ENCODE measurements around the gene PIP4K2A.

PIP4K2A gene

DNA sequence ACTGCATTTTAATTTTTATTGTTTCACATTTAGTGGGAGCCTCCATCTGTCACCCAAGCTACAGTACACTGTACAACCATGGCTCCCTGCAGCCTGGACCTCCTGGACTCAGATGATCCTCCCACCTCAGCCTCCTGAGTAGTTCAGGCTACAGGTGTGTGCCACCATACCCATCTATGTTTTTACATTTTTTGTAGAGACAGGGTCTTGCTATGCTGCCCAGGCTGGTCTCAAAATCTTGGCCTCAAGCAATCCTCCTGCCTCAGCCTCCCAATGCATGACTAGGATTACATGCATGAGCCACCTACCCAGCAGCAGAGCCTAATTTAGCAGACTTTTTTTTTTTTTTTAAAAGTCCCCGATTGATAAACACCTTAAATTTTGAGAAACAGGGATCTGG is 5.6 kb downstream of the PIP4K2A start:
- TF ChIP-seq BACH2 (CRISPR knock-in tag; IDR thresholded peaks at IDR 0.05; ENCODE audit: borderline replicate concordance) (no peak), PATZ1 (CRISPR knock-in tag; IDR thresholded peaks at IDR 0.05; ENCODE audit: borderline replicate concordance) (no peak), ZNF565 (CRISPR knock-in tag; conservative IDR thresholded peaks at IDR 0.05; ENCODE audit: low read depth) (no peak), SNAI2 (CRISPR knock-in tag; IDR thresholded peaks at IDR 0.05) (no peak), ZNF70 (CRISPR knock-in tag; IDR thresholded peaks at IDR 0.05) (no peak), ISL1 (CRISPR knock-in tag; IDR thresholded peaks at IDR 0.05) (no peak), CSRNP3 (CRISPR knock-in tag; IDR thresholded peaks at IDR 0.05) (no peak), RARB (CRISPR knock-in tag; IDR thresholded peaks at IDR 0.05) (no peak)
- TF ChIP-seq, protein P1, sequence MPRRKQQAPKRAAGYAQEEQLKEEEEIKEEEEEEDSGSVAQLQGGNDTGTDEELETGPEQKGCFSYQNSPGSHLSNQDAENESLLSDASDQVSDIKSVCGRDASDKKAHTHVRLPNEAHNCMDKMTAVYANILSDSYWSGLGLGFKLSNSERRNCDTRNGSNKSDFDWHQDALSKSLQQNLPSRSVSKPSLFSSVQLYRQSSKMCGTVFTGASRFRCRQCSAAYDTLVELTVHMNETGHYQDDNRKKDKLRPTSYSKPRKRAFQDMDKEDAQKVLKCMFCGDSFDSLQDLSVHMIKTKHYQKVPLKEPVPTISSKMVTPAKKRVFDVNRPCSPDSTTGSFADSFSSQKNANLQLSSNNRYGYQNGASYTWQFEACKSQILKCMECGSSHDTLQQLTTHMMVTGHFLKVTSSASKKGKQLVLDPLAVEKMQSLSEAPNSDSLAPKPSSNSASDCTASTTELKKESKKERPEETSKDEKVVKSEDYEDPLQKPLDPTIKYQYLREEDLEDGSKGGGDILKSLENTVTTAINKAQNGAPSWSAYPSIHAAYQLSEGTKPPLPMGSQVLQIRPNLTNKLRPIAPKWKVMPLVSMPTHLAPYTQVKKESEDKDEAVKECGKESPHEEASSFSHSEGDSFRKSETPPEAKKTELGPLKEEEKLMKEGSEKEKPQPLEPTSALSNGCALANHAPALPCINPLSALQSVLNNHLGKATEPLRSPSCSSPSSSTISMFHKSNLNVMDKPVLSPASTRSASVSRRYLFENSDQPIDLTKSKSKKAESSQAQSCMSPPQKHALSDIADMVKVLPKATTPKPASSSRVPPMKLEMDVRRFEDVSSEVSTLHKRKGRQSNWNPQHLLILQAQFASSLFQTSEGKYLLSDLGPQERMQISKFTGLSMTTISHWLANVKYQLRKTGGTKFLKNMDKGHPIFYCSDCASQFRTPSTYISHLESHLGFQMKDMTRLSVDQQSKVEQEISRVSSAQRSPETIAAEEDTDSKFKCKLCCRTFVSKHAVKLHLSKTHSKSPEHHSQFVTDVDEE (CRISPR knock-in tag; IDR thresholded peaks at IDR 0.05) = no peak
- no peak for ATAC-seq

DNA sequence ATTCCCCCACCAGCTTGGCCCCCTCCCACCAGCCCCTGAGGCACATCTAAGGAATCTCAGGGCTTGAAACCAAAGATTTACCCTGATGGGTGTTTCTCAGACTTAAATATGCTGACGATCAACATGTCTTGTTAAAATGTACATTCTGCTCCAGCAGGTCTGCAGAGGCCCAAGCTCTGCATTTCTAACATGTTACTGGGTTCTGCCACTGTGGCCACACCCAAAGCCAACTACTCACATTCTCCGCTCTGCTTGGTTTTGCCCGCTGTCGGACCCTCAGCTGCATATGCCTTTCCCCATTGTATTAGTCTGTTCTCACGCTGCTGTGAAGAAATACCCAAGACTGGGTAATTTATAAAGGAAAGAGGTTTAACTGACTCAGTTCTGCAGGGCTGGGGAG is 8.9 kb downstream of the PIP4K2A start:
- ATAC-seq = no peak
- TF ChIP-seq CSRNP3 (CRISPR knock-in tag; IDR thresholded peaks at IDR 0.05) (no peak), ESRRG (CRISPR knock-in tag; IDR thresholded peaks at IDR 0.05) (no peak), ARNTL (CRISPR knock-in tag; IDR thresholded peaks at IDR 0.05; ENCODE audit: borderline replicate concordance, low read depth) (no peak), ISL1 (CRISPR knock-in tag; IDR thresholded peaks at IDR 0.05) (no peak), ZNF565 (CRISPR knock-in tag; conservative IDR thresholded peaks at IDR 0.05; ENCODE audit: low read depth) (no peak), GLIS3 (CRISPR knock-in tag; IDR thresholded peaks at IDR 0.05) (no peak), ZNF70 (CRISPR knock-in tag; IDR thresholded peaks at IDR 0.05) (no peak), BACH2 (CRISPR knock-in tag; IDR thresholded peaks at IDR 0.05; ENCODE audit: borderline replicate concordance) (no peak)
- TF ChIP-seq, protein P1 (CRISPR knock-in tag; IDR thresholded peaks at IDR 0.05) = no peak
- TF ChIP-seq, protein P2, sequence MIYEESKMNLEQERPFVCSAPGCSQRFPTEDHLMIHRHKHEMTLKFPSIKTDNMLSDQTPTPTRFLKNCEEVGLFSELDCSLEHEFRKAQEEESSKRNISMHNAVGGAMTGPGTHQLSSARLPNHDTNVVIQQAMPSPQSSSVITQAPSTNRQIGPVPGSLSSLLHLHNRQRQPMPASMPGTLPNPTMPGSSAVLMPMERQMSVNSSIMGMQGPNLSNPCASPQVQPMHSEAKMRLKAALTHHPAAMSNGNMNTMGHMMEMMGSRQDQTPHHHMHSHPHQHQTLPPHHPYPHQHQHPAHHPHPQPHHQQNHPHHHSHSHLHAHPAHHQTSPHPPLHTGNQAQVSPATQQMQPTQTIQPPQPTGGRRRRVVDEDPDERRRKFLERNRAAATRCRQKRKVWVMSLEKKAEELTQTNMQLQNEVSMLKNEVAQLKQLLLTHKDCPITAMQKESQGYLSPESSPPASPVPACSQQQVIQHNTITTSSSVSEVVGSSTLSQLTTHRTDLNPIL (CRISPR knock-in tag; IDR thresholded peaks at IDR 0.05; ENCODE audit: low read depth) = no peak

DNA sequence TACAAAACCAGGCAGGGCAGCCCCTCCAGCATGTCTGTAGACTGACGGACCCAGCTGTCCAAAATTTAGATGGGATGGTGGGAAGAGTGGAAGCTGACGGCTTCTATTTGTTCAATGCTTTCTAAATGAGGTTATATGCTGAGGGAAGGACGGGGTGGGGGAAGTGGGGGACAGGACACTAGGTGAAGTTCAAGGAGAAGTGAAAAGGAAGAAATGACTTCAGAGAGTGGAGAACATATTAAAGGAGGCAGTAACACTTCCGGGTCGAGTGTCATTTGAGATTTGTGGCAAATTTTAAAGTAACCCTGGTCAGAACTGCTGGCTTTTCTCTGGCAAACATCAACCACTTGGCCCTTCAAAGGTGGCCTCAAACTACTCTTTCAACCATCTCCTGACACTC is 9.4 kb downstream of the PIP4K2A start:
- no peak for ATAC-seq
- TF ChIP-seq CSDC2 (CRISPR knock-in tag; IDR thresholded peaks at IDR 0.05) (no peak), TOX (CRISPR knock-in tag; IDR thresholded peaks at IDR 0.05; ENCODE audit: borderline replicate concordance) (no peak), ZFP3 (CRISPR knock-in tag; IDR thresholded peaks at IDR 0.05) (no peak), ZFP30 (CRISPR knock-in tag; IDR thresholded peaks at IDR 0.05) (no peak), PPARA (CRISPR knock-in tag; IDR thresholded peaks at IDR 0.05; ENCODE audit: borderline replicate concordance) (no peak), ZNF70 (CRISPR knock-in tag; IDR thresholded peaks at IDR 0.05) (no peak), TCF4 (CRISPR knock-in tag; IDR thresholded peaks at IDR 0.05; ENCODE audit: borderline replicate concordance) (no peak), ZNF565 (CRISPR knock-in tag; conservative IDR thresholded peaks at IDR 0.05; ENCODE audit: low read depth) (no peak), OSR1 (CRISPR knock-in tag; IDR thresholded peaks at IDR 0.05) (no peak), BACH2 (CRISPR knock-in tag; IDR thresholded peaks at IDR 0.05; ENCODE audit: borderline replicate concordance) (no peak), SNAI2 (CRISPR knock-in tag; IDR thresholded peaks at IDR 0.05) (no peak), ZC3H10 (CRISPR knock-in tag; IDR thresholded peaks at IDR 0.05) (no peak), CSRNP3 (CRISPR knock-in tag; IDR thresholded peaks at IDR 0.05) (no peak)

All from SK-N-SH treated with all-trans-retinoic acid at 6 μM for 48 hours (cell line).